Measurements from ENCODE around the gene KIAA1671.

KIAA1671 gene

DNA sequence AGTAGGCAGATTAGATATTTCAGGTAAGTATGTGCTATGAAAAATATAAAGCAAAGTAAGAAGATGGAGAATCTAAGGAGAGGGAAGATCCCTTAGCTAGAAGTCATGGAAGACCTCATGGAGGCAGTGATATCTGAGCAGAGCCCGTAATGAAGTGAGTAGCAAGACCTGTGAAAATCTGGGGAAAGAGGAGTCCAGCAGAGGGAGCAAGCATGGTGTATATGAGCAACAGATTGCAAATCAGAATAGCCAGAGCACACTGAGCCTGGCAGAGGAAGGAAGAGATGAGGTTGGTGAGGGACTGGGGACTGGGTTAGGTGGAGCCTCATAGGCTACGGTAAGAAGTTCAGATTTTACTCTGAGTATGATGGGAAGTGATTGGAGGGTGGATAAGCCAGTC, 15.4 kb upstream of the KIAA1671 start:
- no peaks in the 10 kb centered on the region for H3K27me3 ChIP-seq (ENCODE audit: low read depth, low read length)
- no peaks in the 10 kb centered on the region for H3K9me3 ChIP-seq (ENCODE audit: control insufficient read depth in 1 of 2, low read length in 2 of 2)
- no peaks in the 10 kb centered on the region for H3K4me1 ChIP-seq (ENCODE audit: control insufficient read depth in 1 of 2, insufficient read depth in 2 of 2, low read length in 2 of 2)
- no peaks in the 10 kb centered on the region for H3K36me3 ChIP-seq (ENCODE audit: control insufficient read depth in 1 of 2, insufficient read depth in 2 of 2, low read length in 2 of 2)
- H3K27ac ChIP-seq (ENCODE audit: low read length), result no peak overlapping the region
- H3K4me3 ChIP-seq (ENCODE audit: low read depth in 1 of 2, low read length in 2 of 2), result no peak overlapping the region

DNA sequence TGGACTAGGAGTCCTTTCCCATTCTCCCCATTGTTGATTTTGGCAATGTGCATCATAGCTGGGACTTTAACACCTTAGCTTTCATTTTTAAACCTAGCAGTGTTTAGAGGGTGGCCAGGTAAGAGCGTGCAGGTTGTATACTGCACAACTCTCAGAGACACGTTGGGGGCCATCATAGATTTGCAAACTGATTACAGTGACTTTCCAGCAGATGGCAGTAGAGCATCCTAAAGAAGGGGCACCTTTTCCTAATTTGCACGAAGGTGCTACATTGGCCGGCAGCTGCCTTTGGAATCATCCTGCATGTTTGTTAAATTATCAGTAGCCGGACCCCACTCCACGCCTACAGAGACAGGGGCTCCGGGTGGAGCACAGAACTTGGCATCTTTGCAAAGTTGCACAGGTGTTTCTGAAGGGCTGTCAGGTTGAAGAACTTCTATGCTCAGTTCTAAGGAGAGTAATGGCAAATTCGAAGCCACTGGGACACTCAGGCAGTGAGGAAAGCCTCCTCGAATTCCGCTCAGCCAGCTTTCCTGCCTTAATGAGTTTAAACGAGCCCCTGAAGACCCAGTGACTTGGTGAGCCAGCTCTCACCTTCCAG, 13.7 kb upstream of the KIAA1671 start:
- Histone ChIP-seq H3K4me1 (ENCODE audit: control insufficient read depth in 1 of 2, insufficient read depth in 2 of 2, low read length in 2 of 2) (no peaks in the 10 kb centered on the region), H3K27me3 (ENCODE audit: low read depth, low read length) (no peaks in the 10 kb centered on the region), H3K36me3 (ENCODE audit: control insufficient read depth in 1 of 2, insufficient read depth in 2 of 2, low read length in 2 of 2) (no peaks in the 10 kb centered on the region), H3K27ac (ENCODE audit: low read length) (no peak overlapping the region), H3K9me3 (ENCODE audit: control insufficient read depth in 1 of 2, low read length in 2 of 2) (no peaks in the 10 kb centered on the region), H3K4me3 (ENCODE audit: low read depth in 1 of 2, low read length in 2 of 2) (no peak overlapping the region)

DNA sequence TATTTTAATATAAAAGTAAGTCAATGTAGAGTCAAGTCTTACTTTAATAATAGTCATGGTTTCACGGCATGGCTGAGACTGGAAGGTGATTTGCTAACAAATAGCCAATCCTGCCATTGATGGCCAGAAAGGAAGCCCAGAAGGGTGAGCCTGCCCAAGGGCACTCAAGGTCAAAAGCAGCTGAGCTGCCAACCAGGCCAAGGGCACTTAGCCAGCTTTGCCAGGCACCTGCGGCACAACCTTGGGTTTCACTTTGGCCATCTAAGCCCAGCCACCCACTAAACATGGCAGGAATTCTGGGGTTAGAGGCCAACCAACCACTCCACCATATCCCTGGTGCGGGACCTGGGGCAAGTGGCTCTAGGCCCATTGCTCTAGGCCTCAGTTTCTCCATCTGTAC, 10.2 kb upstream of the KIAA1671 start:
- Histone ChIP-seq H3K27ac (ENCODE audit: low read length) (no peak overlapping the region), H3K36me3 (ENCODE audit: control insufficient read depth in 1 of 2, insufficient read depth in 2 of 2, low read length in 2 of 2) (no peaks in the 10 kb centered on the region), H3K27me3 (ENCODE audit: low read depth, low read length) (no peaks in the 10 kb centered on the region), H3K4me3 (ENCODE audit: low read depth in 1 of 2, low read length in 2 of 2) (no peak overlapping the region), H3K9me3 (ENCODE audit: control insufficient read depth in 1 of 2, low read length in 2 of 2) (no peaks in the 10 kb centered on the region), H3K4me1 (ENCODE audit: control insufficient read depth in 1 of 2, insufficient read depth in 2 of 2, low read length in 2 of 2) (no peaks in the 10 kb centered on the region)

DNA sequence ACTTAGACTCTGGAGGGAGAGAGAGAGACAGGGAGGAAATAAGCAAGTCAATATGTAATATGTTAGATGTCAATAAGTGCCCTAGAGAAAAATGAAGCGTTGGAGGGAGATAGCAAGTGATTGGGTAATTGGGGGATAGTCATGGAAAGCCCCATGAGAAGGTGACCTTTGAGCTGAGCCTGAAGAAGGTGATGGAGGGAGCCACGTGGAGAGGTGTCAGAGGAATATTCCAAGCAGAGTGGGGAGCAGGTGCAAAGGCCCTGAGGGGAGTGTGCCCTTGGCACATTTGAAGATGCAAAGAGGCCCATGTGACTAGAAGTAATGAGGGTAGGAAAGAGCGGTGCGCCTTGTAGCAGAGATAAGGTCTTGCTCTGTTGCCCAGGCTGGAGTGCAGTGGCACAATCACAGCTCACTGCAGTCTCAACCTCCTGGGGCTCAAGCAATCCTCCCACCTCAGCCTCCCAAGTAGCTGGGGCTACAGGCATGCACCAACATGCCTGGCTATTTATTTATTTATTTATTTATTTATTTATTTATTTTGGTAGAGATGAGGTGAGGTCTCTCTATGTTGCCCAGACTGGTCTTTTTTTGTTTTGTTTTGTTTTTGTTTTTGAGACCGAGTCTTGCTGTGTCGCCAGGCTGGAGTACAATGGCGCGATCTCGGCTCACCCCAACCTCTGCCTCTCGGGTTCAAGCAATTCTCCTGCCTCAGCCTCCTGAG, 8.1 kb upstream of the KIAA1671 start:
- no peaks in the 10 kb centered on the region for H3K36me3 ChIP-seq (ENCODE audit: control insufficient read depth in 1 of 2, insufficient read depth in 2 of 2, low read length in 2 of 2)
- no peaks in the 10 kb centered on the region for H3K4me1 ChIP-seq (ENCODE audit: control insufficient read depth in 1 of 2, insufficient read depth in 2 of 2, low read length in 2 of 2)
- no peak overlapping the region for H3K4me3 ChIP-seq (ENCODE audit: low read depth in 1 of 2, low read length in 2 of 2)
- H3K27ac ChIP-seq (ENCODE audit: low read length), result no peak overlapping the region
- no peaks in the 10 kb centered on the region for H3K27me3 ChIP-seq (ENCODE audit: low read depth, low read length)
- no peaks in the 10 kb centered on the region for H3K9me3 ChIP-seq (ENCODE audit: control insufficient read depth in 1 of 2, low read length in 2 of 2)

DNA sequence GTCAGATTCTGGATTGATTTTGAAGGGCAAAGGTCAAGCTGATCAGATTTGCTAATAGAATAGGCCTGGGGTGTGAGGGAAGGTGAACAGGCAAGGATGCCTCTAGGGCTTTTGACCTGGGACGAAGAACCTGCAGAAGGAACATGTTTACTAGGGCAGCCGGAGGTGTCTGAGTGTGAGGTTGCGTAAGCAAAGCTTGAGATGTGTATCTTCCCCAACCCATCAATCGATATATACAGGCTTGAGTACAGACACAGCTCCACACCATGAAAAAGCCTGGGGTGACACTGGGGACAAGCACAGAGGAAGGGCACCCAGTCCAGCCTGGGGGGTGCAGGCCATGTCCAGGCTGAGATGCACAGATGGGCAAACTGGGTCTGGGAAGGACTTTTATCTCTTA, 7.1 kb upstream of the KIAA1671 start:
- no peaks in the 10 kb centered on the region for H3K36me3 ChIP-seq (ENCODE audit: control insufficient read depth in 1 of 2, insufficient read depth in 2 of 2, low read length in 2 of 2)
- H3K4me1 ChIP-seq (ENCODE audit: control insufficient read depth in 1 of 2, insufficient read depth in 2 of 2, low read length in 2 of 2), result no peaks in the 10 kb centered on the region
- H3K27ac ChIP-seq (ENCODE audit: low read length), result no peak overlapping the region
- no peaks in the 10 kb centered on the region for H3K9me3 ChIP-seq (ENCODE audit: control insufficient read depth in 1 of 2, low read length in 2 of 2)
- H3K4me3 ChIP-seq (ENCODE audit: low read depth in 1 of 2, low read length in 2 of 2), result no peak overlapping the region
- H3K27me3 ChIP-seq (ENCODE audit: low read depth, low read length), result no peaks in the 10 kb centered on the region

DNA sequence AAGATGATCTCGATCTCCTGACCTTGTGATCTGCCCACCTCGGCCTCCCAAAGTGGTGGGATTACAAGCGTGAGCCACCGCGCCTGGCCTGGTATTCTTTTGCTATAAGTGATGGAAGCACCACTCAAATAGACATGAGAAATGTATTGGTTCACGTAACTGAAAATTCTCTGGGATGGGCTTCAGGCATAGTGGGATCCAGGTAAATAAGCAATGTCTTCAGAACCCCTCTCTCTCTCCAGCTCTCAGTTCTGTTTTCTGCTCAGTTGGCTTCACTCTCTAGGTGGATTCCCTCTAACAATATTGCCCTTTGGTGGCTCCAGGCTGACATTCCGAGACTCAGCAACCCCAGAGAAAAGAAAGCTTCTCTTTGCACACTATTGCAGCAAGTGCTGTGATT, 5.1 kb upstream of the KIAA1671 start:
- Histone ChIP-seq H3K27me3 (ENCODE audit: low read depth, low read length) (no peaks in the 10 kb centered on the region), H3K27ac (ENCODE audit: low read length) (no peak overlapping the region), H3K36me3 (ENCODE audit: control insufficient read depth in 1 of 2, insufficient read depth in 2 of 2, low read length in 2 of 2) (no peaks in the 10 kb centered on the region), H3K4me1 (ENCODE audit: control insufficient read depth in 1 of 2, insufficient read depth in 2 of 2, low read length in 2 of 2) (no peaks in the 10 kb centered on the region), H3K9me3 (ENCODE audit: control insufficient read depth in 1 of 2, low read length in 2 of 2) (no peaks in the 10 kb centered on the region), H3K4me3 (ENCODE audit: low read depth in 1 of 2, low read length in 2 of 2) (no peak overlapping the region)

DNA sequence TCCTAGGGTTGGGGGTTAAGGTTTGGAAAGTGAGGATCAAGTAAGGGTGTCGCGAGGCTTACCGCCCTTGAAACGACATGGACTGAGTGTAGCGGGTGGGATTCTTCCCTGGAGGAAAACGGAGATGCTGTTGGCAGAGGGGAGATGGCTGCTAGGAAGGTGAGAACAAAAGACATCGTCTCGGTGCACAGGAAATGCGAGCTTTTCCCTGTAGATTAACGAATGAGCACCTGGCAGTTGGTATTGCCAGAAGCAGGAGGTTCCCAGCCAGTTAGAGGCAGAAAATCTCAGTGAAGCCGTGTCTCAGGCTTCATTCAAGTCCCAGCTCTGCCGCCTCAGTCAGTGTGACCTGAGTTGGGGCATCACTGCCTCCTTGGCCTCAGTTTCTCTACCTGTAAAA, 4.6 kb upstream of the KIAA1671 start:
- peaks cover 0 to 2% of the 10 kb centered on the region in 2 donors for H3K4me1 ChIP-seq (ENCODE audit: control insufficient read depth in 1 of 2, insufficient read depth in 2 of 2, low read length in 2 of 2)

DNA sequence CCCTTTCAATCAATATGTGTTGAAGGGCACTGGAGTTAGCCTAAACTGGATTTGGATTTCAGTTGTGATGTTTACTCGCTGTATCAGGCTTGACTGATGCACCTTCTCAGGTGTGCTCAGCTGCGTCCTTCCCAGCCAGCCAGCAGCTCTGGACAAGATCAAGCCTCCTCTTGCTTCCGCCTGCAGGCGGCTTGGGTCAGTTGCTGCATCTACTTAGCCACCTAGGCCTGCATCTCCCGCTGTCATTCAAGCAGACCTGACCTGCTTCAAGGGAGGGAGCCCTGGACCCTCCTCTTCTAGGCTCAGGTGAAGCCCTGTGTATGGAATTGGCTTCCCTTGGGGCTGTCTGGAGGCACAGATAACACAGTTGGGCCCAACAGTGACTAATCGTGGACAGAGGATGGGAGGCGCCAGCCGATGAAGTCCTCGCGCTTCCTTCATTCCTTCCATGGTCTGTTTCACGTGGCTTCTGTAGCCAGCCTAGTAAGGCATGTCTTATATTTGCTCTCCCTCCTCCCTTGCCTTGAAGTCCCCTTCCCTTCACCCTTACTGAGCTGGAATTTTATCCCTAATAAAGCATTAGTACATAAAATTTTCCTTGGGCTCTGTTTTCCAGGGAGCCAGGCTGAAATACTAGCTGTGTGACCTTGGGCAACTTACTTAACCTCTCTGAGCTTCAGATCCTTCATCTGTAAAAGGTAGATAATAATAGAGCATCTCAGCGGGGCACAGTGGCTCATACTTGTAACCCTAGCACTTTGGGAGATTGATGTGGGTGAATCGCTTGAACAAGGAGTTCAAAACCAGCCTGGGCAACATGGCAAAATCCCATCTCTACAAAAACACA, 3.9 kb upstream of the KIAA1671 start:
- H3K9me3 ChIP-seq (ENCODE audit: control insufficient read depth in 1 of 2, low read length in 2 of 2), result no peaks in the 10 kb centered on the region
- H3K27me3 ChIP-seq (ENCODE audit: low read depth, low read length), result no peaks in the 10 kb centered on the region
- H3K4me1 ChIP-seq (ENCODE audit: control insufficient read depth in 1 of 2, insufficient read depth in 2 of 2, low read length in 2 of 2), result peaks cover 0 to 7% of the 10 kb centered on the region in 2 donors
- H3K27ac ChIP-seq (ENCODE audit: low read length), result no peak overlapping the region
- no peaks in the 10 kb centered on the region for H3K36me3 ChIP-seq (ENCODE audit: control insufficient read depth in 1 of 2, insufficient read depth in 2 of 2, low read length in 2 of 2)
- no peak overlapping the region for H3K4me3 ChIP-seq (ENCODE audit: low read depth in 1 of 2, low read length in 2 of 2)

More for the DNA sequence above, 4.6 kb upstream of the KIAA1671 start:
- Histone ChIP-seq H3K27ac (ENCODE audit: low read length) (no peak overlapping the region), H3K4me3 (ENCODE audit: low read depth in 1 of 2, low read length in 2 of 2) (no peak overlapping the region), H3K27me3 (ENCODE audit: low read depth, low read length) (no peaks in the 10 kb centered on the region), H3K36me3 (ENCODE audit: control insufficient read depth in 1 of 2, insufficient read depth in 2 of 2, low read length in 2 of 2) (no peaks in the 10 kb centered on the region), H3K9me3 (ENCODE audit: control insufficient read depth in 1 of 2, low read length in 2 of 2) (no peaks in the 10 kb centered on the region)

DNA sequence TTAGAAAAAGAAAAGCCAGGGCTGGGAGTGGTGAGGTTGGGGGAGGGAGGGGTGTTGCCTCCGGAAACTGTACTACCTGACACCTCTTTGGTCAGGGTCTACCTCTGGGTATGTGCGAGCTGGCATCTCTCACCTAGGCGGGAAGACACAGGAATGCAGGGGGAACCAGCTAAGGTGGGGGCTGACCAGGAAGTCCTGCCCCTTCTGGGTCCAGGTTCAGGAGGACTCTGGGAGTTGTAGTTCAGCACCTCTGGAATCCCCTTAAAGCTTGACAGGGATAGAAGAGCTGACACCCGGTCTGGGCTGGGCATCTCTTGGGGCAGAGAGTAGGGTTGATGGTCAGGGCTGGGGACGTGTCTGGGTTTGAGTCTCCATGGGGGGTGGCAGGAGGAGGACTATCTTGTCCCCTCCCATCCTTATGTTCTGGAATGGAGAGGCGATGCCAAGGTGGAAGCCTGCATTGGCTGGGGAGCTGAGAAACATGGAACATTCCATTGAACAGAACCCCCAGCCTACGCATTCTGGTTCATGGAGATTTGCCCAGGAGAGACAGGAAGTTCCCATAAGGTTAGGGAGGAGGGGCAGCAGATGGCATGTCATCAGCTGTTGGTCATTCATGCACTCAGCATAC, 2.1 kb upstream of the KIAA1671 start:
- Histone ChIP-seq H3K4me3 (ENCODE audit: low read depth in 1 of 2, low read length in 2 of 2) (no peak overlapping the region), H3K27me3 (ENCODE audit: low read depth, low read length) (no peaks in the 10 kb centered on the region), H3K9me3 (ENCODE audit: control insufficient read depth in 1 of 2, low read length in 2 of 2) (no peaks in the 10 kb centered on the region), H3K27ac (ENCODE audit: low read length) (no peak overlapping the region), H3K4me1 (ENCODE audit: control insufficient read depth in 1 of 2, insufficient read depth in 2 of 2, low read length in 2 of 2) (peaks cover 5 to 9% of the 10 kb centered on the region in 2 donors), H3K36me3 (ENCODE audit: control insufficient read depth in 1 of 2, insufficient read depth in 2 of 2, low read length in 2 of 2) (no peaks in the 10 kb centered on the region)

DNA sequence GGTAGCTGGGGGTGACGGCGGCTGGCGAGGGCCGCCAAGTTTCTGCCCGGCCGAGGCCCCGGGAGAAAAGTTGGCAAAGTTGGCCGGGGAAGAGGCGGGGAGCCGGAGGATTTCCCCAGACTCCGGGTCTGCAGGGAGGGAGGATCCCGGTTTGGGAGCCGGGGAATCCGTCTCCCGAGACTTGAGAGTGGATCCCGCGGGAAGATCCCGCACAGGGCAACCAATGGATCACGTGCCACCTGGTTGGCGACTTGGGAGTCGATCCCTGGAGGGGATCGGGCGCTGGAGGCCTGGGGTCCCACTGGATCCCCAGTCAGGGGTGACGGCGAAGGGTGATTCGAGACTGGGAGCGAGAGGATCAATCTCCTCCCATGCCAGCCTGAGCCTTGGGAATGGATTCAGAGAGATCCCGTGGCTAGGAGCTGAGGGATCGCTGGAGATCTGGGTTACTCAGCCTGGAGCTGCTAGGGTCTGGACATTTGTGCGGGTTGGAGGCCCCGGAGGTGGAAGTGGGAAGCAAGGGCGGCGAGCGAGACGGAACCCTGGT, 394 bp downstream of the KIAA1671 start:
- H3K27ac ChIP-seq (ENCODE audit: low read length), result peak overlapping the region; percentile 91
- H3K4me1 ChIP-seq (ENCODE audit: control insufficient read depth in 1 of 2, insufficient read depth in 2 of 2, low read length in 2 of 2), result peaks cover 5 to 9% of the 10 kb centered on the region in 2 donors
- peak overlapping the region; percentile 83 to 86 for H3K4me3 ChIP-seq (ENCODE audit: low read depth in 1 of 2, low read length in 2 of 2)

More for the DNA sequence above, 394 bp downstream of the KIAA1671 start:
- Histone ChIP-seq H3K27me3 (ENCODE audit: low read depth, low read length) (no peaks in the 10 kb centered on the region), H3K36me3 (ENCODE audit: control insufficient read depth in 1 of 2, insufficient read depth in 2 of 2, low read length in 2 of 2) (no peaks in the 10 kb centered on the region), H3K9me3 (ENCODE audit: control insufficient read depth in 1 of 2, low read length in 2 of 2) (no peaks in the 10 kb centered on the region)
